ENCODE measurements around the gene AHDC1.

Gene AHDC1

GRCh38 chr1:27560268-27561123, 43.4 kb downstream of the AHDC1 start:
- Histone ChIP-seq H3K36me3 (ENCODE audit: control insufficient read depth in 2 of 2, insufficient read depth in 1 of 2, low read length in 2 of 2) (peaks cover 0 to 4% of the 10 kb centered on the region in 2 experiments; a peak in 1 of 3 replicates), H3K27ac (ENCODE audit: extremely low read depth, low read depth, low read length) (no peak overlapping the region), H3K9me3 (ENCODE audit: control insufficient read depth, insufficient read depth, low read depth, low read length) (no peaks in the 10 kb centered on the region), H3K4me1 (ENCODE audit: control insufficient read depth, insufficient read depth, low read length) (no peaks in the 10 kb centered on the region), H3K4me3 (ENCODE audit: low read depth, low read length) (no peak overlapping the region)
- ChIA-PET CTCF (interaction anchor here (0.6 to 0.7 kb wide), 2 partner anchors 43 to 1724 kb away, joined by 3 to 4 read pairs; partner anchors contain the start of gene AHDC1), POLR2A (interaction anchor here (1.0 kb wide), 1 partner anchor 70 kb away, joined by 3 read pairs; the partner anchor contains the start of gene WASF2)
- no peak for TF ChIP-seq ZNF433 (tag by site-specific recombination; IDR thresholded peaks at IDR 0.05; ENCODE audit: low read depth)
- TF ChIP-seq ZNF211 (tag by site-specific recombination; IDR thresholded peaks at IDR 0.05; ENCODE audit: low read depth): no peak
- no peak for TF ChIP-seq ZNF707 (tag by site-specific recombination; IDR thresholded peaks at IDR 0.05)
- no peak for TF ChIP-seq ZSCAN23 (tag by site-specific recombination; IDR thresholded peaks at IDR 0.05)
- TF ChIP-seq ZNF488 (tag by site-specific recombination; IDR thresholded peaks at IDR 0.05): no peak
- no peak for TF ChIP-seq ZNF280C (tag by site-specific recombination; IDR thresholded peaks at IDR 0.05)
- no peak for TF ChIP-seq ZNF473 (tag by site-specific recombination; IDR thresholded peaks at IDR 0.05)
- TF ChIP-seq ZNF776 (tag by site-specific recombination; IDR thresholded peaks at IDR 0.05; ENCODE audit: borderline replicate concordance): no peak
- TF ChIP-seq ZNF514 (tag by site-specific recombination; IDR thresholded peaks at IDR 0.05): no peak
- TF ChIP-seq SETDB1 (IDR thresholded peaks at IDR 0.05; ENCODE audit: insufficient read length, low read length): no peak
- no peak for TF ChIP-seq ZFP69B (tag by site-specific recombination; IDR thresholded peaks at IDR 0.05)
- TF ChIP-seq ZNF214 (tag by site-specific recombination; IDR thresholded peaks at IDR 0.05; ENCODE audit: borderline replicate concordance): no peak
- TF ChIP-seq GLI4 (tag by site-specific recombination; IDR thresholded peaks at IDR 0.05): no peak
- TF ChIP-seq ZNF76 (tag by site-specific recombination; IDR thresholded peaks at IDR 0.05; ENCODE audit: borderline replicate concordance, low read depth): no peak
- TF ChIP-seq PRDM1 (tag by site-specific recombination; IDR thresholded peaks at IDR 0.05): no peak
- no peak for TF ChIP-seq ZNF404 (tag by site-specific recombination; IDR thresholded peaks at IDR 0.05)

- POLR2A ChIA-PET: no interaction called here
- H3K27ac ChIP-seq (ENCODE audit: extremely low read depth, low read depth, low read length): no peak overlapping the region
Observed at GRCh38 chr1:27559466-27560030, 44.4 kb downstream of the AHDC1 start.

More at GRCh38 chr1:27559466-27560030, 44.4 kb downstream of the AHDC1 start:
- peaks cover 0 to 10% of the 10 kb centered on the region in 2 experiments; a peak in 1 of 3 replicates for H3K36me3 ChIP-seq (ENCODE audit: control insufficient read depth in 2 of 2, insufficient read depth in 1 of 2, low read length in 2 of 2)
- no peak overlapping the region for H3K4me3 ChIP-seq (ENCODE audit: low read depth, low read length)
- no peak for TF ChIP-seq ZNF561 (tag by site-specific recombination; IDR thresholded peaks at IDR 0.05; ENCODE audit: borderline replicate concordance)
- TF ChIP-seq HOXC10 (CRISPR knock-in tag; IDR thresholded peaks at IDR 0.05): no peak
- TF ChIP-seq ZNF214 (tag by site-specific recombination; IDR thresholded peaks at IDR 0.05; ENCODE audit: borderline replicate concordance): no peak
- no peak for TF ChIP-seq ZNF280C (tag by site-specific recombination; IDR thresholded peaks at IDR 0.05)
- no peak for TF ChIP-seq SP2 (tag by site-specific recombination; IDR thresholded peaks at IDR 0.05)
- TF ChIP-seq ZBTB26 (tag by site-specific recombination; optimal IDR thresholded peaks at IDR 0.05): no peak
- peak; percentile 74 for TF ChIP-seq PRDM10 (tag by site-specific recombination; IDR thresholded peaks at IDR 0.05)
- no peaks in the 10 kb centered on the region for H3K9me3 ChIP-seq (ENCODE audit: control insufficient read depth, insufficient read depth, low read depth, low read length)
- no peaks in the 10 kb centered on the region for H3K4me1 ChIP-seq (ENCODE audit: control insufficient read depth, insufficient read depth, low read length)
- CTCF ChIA-PET: interaction anchor here (0.6 to 3.3 kb wide), 8 partner anchors 8 to 1725 kb away, joined by 3 to 25 read pairs (median 4); partner anchors contain the start of gene AHDC1
